Measurements from ENCODE around the gene LAPTM5. TPM values are rescaled to one million over a fixed set of nuclear protein-coding genes. Genes with fewer than 3 reads are reported as not detected.

Gene LAPTM5
- total RNA-seq, 1 donor from 2014 or later = 0.56 TPM

DNA sequence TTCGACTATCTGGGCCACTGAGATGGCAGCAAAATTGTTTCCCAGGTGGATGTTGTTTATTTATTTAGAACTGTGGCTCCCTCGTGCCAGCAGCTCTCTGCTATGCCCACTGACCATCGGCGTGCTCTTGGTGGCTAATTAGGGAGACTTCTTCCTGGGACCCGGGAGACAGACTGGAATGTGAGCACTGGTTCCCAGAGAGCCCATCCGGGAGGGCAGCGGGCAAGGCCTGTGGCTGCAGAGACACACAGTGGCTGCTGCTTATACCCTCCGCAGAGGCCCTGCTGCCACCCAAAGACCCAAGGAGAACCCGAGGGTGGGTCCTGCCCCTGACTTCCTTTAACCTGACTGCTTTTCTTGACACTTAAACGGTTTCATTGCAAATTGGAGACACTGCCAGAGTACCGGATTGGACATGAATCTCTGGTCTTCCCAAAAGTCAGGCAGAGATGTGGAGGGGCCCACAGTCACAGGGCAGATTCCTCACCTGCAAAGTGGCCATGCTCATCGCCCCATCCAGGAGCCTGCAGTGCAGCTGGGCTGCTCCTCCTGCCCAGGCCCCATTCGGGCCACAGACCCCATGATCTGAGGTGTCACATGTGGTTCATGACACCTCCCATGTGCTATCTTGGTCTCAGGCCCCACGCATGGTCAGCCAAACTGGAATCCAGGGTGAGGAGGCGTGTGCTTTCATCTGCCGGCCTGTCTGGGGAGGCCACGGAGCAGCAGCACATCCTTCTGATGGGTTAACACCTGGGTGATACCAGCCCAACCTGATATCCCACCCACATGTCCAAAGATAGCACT lies 28.5 kb downstream of the LAPTM5 start:
- no peak overlapping the region for H3K4me3 Mint-ChIP-seq (ENCODE audit: unreplicated experiment)
- peaks cover 4% of the 10 kb centered on the region for H3K27me3 Mint-ChIP-seq (ENCODE audit: unreplicated experiment)
- no peaks in the 10 kb centered on the region for H3K36me3 Mint-ChIP-seq (ENCODE audit: unreplicated experiment)
- no peak overlapping the region for H3K27ac Mint-ChIP-seq (ENCODE audit: unreplicated experiment)
- peaks cover 26% of the 10 kb centered on the region for H3K4me1 Mint-ChIP-seq (ENCODE audit: low read depth, unreplicated experiment)
- H3K9me3 Mint-ChIP-seq (ENCODE audit: unreplicated experiment) = no peaks in the 10 kb centered on the region
- TF ChIP-seq, protein P1, sequence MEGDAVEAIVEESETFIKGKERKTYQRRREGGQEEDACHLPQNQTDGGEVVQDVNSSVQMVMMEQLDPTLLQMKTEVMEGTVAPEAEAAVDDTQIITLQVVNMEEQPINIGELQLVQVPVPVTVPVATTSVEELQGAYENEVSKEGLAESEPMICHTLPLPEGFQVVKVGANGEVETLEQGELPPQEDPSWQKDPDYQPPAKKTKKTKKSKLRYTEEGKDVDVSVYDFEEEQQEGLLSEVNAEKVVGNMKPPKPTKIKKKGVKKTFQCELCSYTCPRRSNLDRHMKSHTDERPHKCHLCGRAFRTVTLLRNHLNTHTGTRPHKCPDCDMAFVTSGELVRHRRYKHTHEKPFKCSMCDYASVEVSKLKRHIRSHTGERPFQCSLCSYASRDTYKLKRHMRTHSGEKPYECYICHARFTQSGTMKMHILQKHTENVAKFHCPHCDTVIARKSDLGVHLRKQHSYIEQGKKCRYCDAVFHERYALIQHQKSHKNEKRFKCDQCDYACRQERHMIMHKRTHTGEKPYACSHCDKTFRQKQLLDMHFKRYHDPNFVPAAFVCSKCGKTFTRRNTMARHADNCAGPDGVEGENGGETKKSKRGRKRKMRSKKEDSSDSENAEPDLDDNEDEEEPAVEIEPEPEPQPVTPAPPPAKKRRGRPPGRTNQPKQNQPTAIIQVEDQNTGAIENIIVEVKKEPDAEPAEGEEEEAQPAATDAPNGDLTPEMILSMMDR (IDR thresholded peaks at IDR 0.05; ENCODE audit: partially characterized antibody, unreplicated experiment) = no peak
- DNase-seq = no peak

DNA sequence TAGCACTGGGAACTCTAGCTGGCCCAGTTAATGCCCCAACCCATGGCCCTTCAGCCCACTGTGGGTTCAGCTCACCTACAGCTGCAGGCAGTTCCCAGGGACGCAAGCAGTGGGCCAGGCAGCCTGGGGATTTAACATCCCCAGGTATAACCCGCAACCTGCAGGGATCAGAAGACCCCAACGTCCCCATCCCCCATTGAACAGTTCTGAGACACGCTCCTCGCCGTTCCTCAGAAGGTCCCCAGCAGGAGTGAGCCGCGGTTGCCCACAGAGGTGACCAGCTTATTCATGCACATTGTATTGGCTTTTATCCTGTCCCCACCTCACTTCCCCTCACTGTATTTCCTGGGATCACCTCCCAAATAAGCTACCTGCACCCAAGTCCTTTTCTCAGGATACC lies 29.2 kb downstream of the LAPTM5 start:
- H3K27me3 Mint-ChIP-seq (ENCODE audit: unreplicated experiment) = peaks cover 4% of the 10 kb centered on the region
- peaks cover 26% of the 10 kb centered on the region for H3K4me1 Mint-ChIP-seq (ENCODE audit: low read depth, unreplicated experiment)
- H3K9me3 Mint-ChIP-seq (ENCODE audit: unreplicated experiment) = no peaks in the 10 kb centered on the region
- TF ChIP-seq, protein P1 (IDR thresholded peaks at IDR 0.05; ENCODE audit: partially characterized antibody, unreplicated experiment) = no peak
- H3K4me3 Mint-ChIP-seq (ENCODE audit: unreplicated experiment) = no peak overlapping the region
- no peak overlapping the region for H3K27ac Mint-ChIP-seq (ENCODE audit: unreplicated experiment)
- DNase-seq = no peak
- no peaks in the 10 kb centered on the region for H3K36me3 Mint-ChIP-seq (ENCODE audit: unreplicated experiment)

DNA sequence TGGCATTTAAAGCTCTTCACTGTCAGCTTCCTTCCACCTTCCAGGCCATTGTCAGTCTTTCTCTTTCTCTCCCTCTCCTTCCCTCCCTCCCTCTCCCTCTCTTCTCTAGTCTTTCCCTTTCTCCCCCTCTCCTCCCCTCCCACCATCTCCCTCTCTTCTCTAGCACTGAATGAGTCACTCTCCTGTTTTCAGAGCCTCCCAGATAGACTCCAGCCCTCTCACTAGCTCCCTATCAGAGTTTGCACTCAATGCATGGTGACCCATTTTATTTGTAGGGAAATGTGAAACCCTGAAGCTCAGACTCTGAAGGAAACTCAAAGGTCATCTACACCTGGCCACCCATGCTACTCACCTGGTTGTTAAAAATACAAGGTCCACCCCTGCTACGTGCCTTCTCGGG lies 29.8 kb downstream of the LAPTM5 start:
- Mint-ChIP-seq H3K4me1 (ENCODE audit: low read depth, unreplicated experiment) (peaks cover 26% of the 10 kb centered on the region), H3K36me3 (ENCODE audit: unreplicated experiment) (no peaks in the 10 kb centered on the region), H3K27ac (ENCODE audit: unreplicated experiment) (no peak overlapping the region)

DNA sequence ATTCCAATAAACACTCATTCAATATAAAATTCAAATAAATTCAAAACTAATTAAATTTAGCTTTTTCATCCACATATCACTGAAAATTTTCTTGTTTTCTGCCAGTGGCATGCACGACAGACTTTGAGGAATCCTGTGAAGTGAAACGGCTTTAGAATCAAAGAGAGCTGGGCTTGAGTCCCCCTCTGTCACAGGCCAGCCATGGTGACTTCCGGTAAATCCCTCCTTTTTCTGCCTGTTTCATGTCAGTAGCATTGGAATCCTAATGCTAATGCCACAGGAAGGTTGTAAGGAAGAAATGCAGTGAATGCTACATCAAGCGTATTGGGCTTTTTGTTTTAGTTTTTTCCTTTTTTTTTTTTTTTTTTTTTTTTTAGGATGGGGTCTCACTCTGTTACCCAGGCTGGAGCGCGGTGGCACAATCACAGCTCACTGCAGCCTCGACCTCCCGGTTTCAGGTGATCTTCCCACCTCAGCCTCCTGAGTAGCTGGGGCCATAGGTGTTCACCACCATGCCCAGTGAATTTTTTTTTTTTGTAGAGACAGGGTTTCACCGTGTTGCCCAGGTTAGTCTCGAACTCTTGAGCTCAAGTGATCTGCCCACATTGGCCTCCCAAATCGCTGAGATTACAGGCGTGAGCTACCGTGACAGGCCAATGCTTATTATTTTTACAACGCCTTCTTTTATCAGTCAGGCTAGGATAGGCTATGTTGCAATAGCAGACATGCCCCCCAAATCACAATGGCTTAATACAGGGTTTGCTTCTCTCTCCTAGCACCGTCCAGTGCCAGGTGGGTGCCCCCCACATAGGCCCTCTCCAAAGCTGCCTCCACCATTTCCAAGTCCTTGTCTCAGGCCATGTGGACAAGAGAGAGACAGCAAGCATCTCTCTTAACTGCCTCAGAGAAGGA lies 30.5 kb downstream of the LAPTM5 start:
- Mint-ChIP-seq H3K27me3 (ENCODE audit: unreplicated experiment) (peaks cover 6% of the 10 kb centered on the region), H3K4me1 (ENCODE audit: low read depth, unreplicated experiment) (peaks cover 22% of the 10 kb centered on the region)

More for the DNA sequence above, 29.8 kb downstream of the LAPTM5 start:
- DNase-seq = no peak
- TF ChIP-seq, protein P1 (IDR thresholded peaks at IDR 0.05; ENCODE audit: partially characterized antibody, unreplicated experiment) = no peak
- H3K4me3 Mint-ChIP-seq (ENCODE audit: unreplicated experiment) = no peak overlapping the region
- no peaks in the 10 kb centered on the region for H3K9me3 Mint-ChIP-seq (ENCODE audit: unreplicated experiment)
- peaks cover 4% of the 10 kb centered on the region for H3K27me3 Mint-ChIP-seq (ENCODE audit: unreplicated experiment)

More for the DNA sequence above, 30.5 kb downstream of the LAPTM5 start:
- H3K27ac Mint-ChIP-seq (ENCODE audit: unreplicated experiment) = no peak overlapping the region
- TF ChIP-seq, protein P1 (IDR thresholded peaks at IDR 0.05; ENCODE audit: partially characterized antibody, unreplicated experiment) = no peak
- no peak overlapping the region for H3K4me3 Mint-ChIP-seq (ENCODE audit: unreplicated experiment)
- H3K9me3 Mint-ChIP-seq (ENCODE audit: unreplicated experiment) = no peaks in the 10 kb centered on the region
- no peaks in the 10 kb centered on the region for H3K36me3 Mint-ChIP-seq (ENCODE audit: unreplicated experiment)
- no peak for DNase-seq
